Thoracic aorta (tissue), 2 donors: Measurements from ENCODE around the gene GSTP1. TPM values are rescaled to one million over a fixed set of nuclear protein-coding genes. Genes with fewer than 3 reads are reported as not detected.
"Not testable (repeated sequence)": the region's sequence is repeated elsewhere in the genome, so short reads cannot be mapped to it uniquely, and the experiment has no call there.

Source experiments
- ATAC-seq: fragments of 150-250 bp; one replicate; pipeline ENCODE4 v1.8.0; 2017; ENCODE audit warnings: low read depth; ENCODE audit not compliant: insufficient number of reproducible peaks, low FRiP score
- DNase-seq: peaks from one replicate; pipeline ENCODE4 v3.0.0-alpha.2; 2020; ENCODE audit warnings: low spot score
- H3K27ac ChIP-seq, 2 donors: fragments of 200-600 bp; sonication (generic); 1 replicate in 1 of 2; 2 replicates in 1 of 2; pipeline ENCODE4 v1.5.1; 2016; ENCODE audit warnings: mild to moderate bottlenecking in 2 of 2, moderate library complexity in 2 of 2
- H3K27me3 ChIP-seq: fragments of 200-600 bp; sonication (generic); replicated peaks from 2 replicates; pipeline ENCODE4 v1.6.0; 2016; ENCODE audit warnings: mild to moderate bottlenecking; ENCODE audit not compliant: insufficient read depth
- H3K36me3 ChIP-seq: fragments of 200-600 bp; sonication (generic); one replicate; pipeline ENCODE4 v1.5.1; 2016
- H3K4me1 ChIP-seq, 2 donors: fragments of 200-600 bp; sonication (generic); 1 replicate in 1 of 2; 2 replicates in 1 of 2; pipeline versions ENCODE4 v1.5.1 to v1.6.0; 2016; ENCODE audit warnings: low read depth in 2 of 2, mild to moderate bottlenecking in 1 of 2; ENCODE audit not compliant: control insufficient read depth in 1 of 2
- H3K4me3 ChIP-seq: fragments of 200-600 bp; sonication (generic); 2 replicates; pipeline ENCODE4 v1.5.1; 2016; ENCODE audit warnings: mild to moderate bottlenecking
- H3K9me3 ChIP-seq: fragments of 200-600 bp; sonication (generic); 2 replicates; pipeline ENCODE4 v1.5.1; 2016
- CTCF ChIP-seq: fragments of 200-600 bp; sonication (generic); IDR thresholded peaks from one replicate; pipeline ENCODE4 v1.5.1; 2019; ENCODE audit warnings: antibody characterized with exemption
- total RNA-seq, 2 donors: library from RNA; depleted of rRNA; stranded (reverse); fragments of >200 nt; gene quantifications; one replicate each; pipeline versions ENCODE4 v1.1.0 to v1.2.3, GENCODE V29; 2016

The GSTP1 gene
- total RNA-seq, 2 donors from 2014 or later: 272 to 744 TPM

- Histone ChIP-seq H3K9me3 (no peaks in the 10 kb centered on the region), H3K36me3 (no peaks in the 10 kb centered on the region), H3K4me1 (peaks cover 12 to 29% of the 10 kb centered on the region in 2 donors), H3K27ac (no peak overlapping the region), H3K27me3 (no peaks in the 10 kb centered on the region), H3K4me3 (no peak overlapping the region)
- no peak for ATAC-seq
- no peak for TF ChIP-seq CTCF
- DNase-seq: no peak
These were observed 27.4 kb upstream of the GSTP1 start for GRCh38 chr11:67556244-67556643.

GRCh38 chr11:67558084-67558772, 25.4 kb upstream of the GSTP1 start:
- ATAC-seq (peak; percentile 62), DNase-seq (peak; percentile 47)
- Histone ChIP-seq H3K4me1 (peaks cover 16 to 39% of the 10 kb centered on the region in 2 donors), H3K27ac (peak overlapping the region; percentile 60 to 81), H3K27me3 (no peaks in the 10 kb centered on the region), H3K36me3 (no peaks in the 10 kb centered on the region), H3K9me3 (no peaks in the 10 kb centered on the region), H3K4me3 (peak overlapping the region; percentile 60)
- TF ChIP-seq CTCF: no peak

GRCh38 chr11:67561971-67562619, 21.5 kb upstream of the GSTP1 start:
- ATAC-seq (no peak), DNase-seq (no peak)
- Histone ChIP-seq H3K36me3 (no peaks in the 10 kb centered on the region), H3K9me3 (no peaks in the 10 kb centered on the region), H3K4me1 (peaks cover 22 to 52% of the 10 kb centered on the region in 2 donors), H3K27me3 (no peaks in the 10 kb centered on the region), H3K4me3 (no peak overlapping the region), H3K27ac (peak overlapping the region in 1 of 2 donors; percentile 47)
- no peak for TF ChIP-seq CTCF

GRCh38 chr11:67562963-67563704, 20.5 kb upstream of the GSTP1 start:
- DNase-seq (no peak), ATAC-seq (no peak)
- Histone ChIP-seq H3K27ac (peak overlapping the region; percentile 47 to 56), H3K4me3 (no peak overlapping the region), H3K27me3 (no peaks in the 10 kb centered on the region), H3K4me1 (peaks cover 22 to 44% of the 10 kb centered on the region in 2 donors), H3K36me3 (no peaks in the 10 kb centered on the region), H3K9me3 (no peaks in the 10 kb centered on the region)
- no peak for TF ChIP-seq CTCF

- not testable (repeated sequence) for H3K36me3 ChIP-seq, H3K27me3 ChIP-seq, ATAC-seq, H3K9me3 ChIP-seq, H3K4me3 ChIP-seq
- peak overlapping the region; percentile 47 to 56 for H3K27ac ChIP-seq
- DNase-seq: peak; percentile 67
- peaks cover 19 to 38% of the 10 kb centered on the region in 2 donors for H3K4me1 ChIP-seq
These were observed 19.9 kb upstream of the GSTP1 start for GRCh38 chr11:67563705-67564114.
